Measurements from ENCODE around the gene HS3ST2.
"Not testable (repeated sequence)": the region's sequence is repeated elsewhere in the genome, so short reads cannot be mapped to it uniquely, and the experiment has no call there.

Gene HS3ST2

GRCh38 chr16:22810226-22810625, 3.7 kb upstream of the HS3ST2 start:
- H3K27ac ChIP-seq, result no peak overlapping the region
- TF ChIP-seq ZFX (IDR thresholded peaks at IDR 0.05; ENCODE audit: borderline replicate concordance) (no peak), CTCF (IDR thresholded peaks at IDR 0.05) (no peak)

- H3K27ac ChIP-seq, result no peak overlapping the region
- TF ChIP-seq ZFX (IDR thresholded peaks at IDR 0.05; ENCODE audit: borderline replicate concordance) (no peak), CTCF (IDR thresholded peaks at IDR 0.05) (no peak)
These were observed 577 bp upstream of the HS3ST2 start for GRCh38 chr16:22813223-22813947.

GRCh38 chr16:22814711-22815105, 746 bp downstream of the HS3ST2 start:
- H3K27ac ChIP-seq, result no peak overlapping the region
- TF ChIP-seq ZFX (IDR thresholded peaks at IDR 0.05; ENCODE audit: borderline replicate concordance), result no peak
- no peak for TF ChIP-seq CTCF (IDR thresholded peaks at IDR 0.05)

- no peak for TF ChIP-seq ZFX (IDR thresholded peaks at IDR 0.05; ENCODE audit: borderline replicate concordance)
- no peak for TF ChIP-seq CTCF (IDR thresholded peaks at IDR 0.05)
- H3K27ac ChIP-seq, result no peak overlapping the region
These were observed 1.9 kb downstream of the HS3ST2 start for GRCh38 chr16:22815863-22816262.

GRCh38 chr16:22816475-22816874, 2.5 kb downstream of the HS3ST2 start:
- no peak overlapping the region for H3K27ac ChIP-seq
- TF ChIP-seq ZFX (IDR thresholded peaks at IDR 0.05; ENCODE audit: borderline replicate concordance) (no peak), CTCF (IDR thresholded peaks at IDR 0.05) (no peak)

GRCh38 chr16:22818736-22819135, 4.8 kb downstream of the HS3ST2 start:
- H3K27ac ChIP-seq, result not testable (repeated sequence)

- no peak overlapping the region for H3K27ac ChIP-seq
- no peak for TF ChIP-seq CTCF (IDR thresholded peaks at IDR 0.05)
- TF ChIP-seq ZFX (IDR thresholded peaks at IDR 0.05; ENCODE audit: borderline replicate concordance), result no peak
These were observed 24.7 kb downstream of the HS3ST2 start for GRCh38 chr16:22838681-22839080.

- H3K27ac ChIP-seq, result not testable (repeated sequence)
These were observed 28.1 kb downstream of the HS3ST2 start for GRCh38 chr16:22842031-22842430.
